ENCODE results near the gene CBFA2T3. TPM values are rescaled to one million over a fixed set of nuclear protein-coding genes. Genes with fewer than 3 reads are reported as not detected.

CBFA2T3 gene
- total and polyA plus RNA-seq, 2 of the 8 experiments (the other 6 are each of a cell fraction or from before 2014, with no cell fraction given) = 0.51 to 1.3 TPM

DNA sequence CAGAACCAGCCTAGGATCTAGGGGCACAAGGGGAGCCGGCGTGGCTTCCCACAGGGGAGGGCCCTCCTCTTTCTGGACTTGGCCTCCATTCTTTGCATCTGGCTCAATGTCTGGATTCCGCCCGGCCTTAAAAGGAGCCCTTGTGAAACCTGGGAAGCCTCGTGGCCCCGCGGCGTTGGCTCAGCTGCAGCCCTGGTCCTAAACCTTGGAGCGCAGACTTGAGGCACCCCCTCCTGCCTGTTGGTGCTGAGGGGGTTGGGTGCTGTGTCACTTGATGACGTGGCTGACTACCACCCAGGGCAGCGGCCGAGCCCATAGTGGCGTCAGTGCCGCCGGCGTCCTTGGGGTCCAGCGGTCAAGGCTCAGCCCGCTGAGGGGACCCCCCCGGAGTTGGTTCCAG is 115.6 kb downstream of the CBFA2T3 start:
- Histone ChIP-seq H3K23me2 (ENCODE audit: low read depth, low read length) (no peaks in the 10 kb centered on the region; the same call in 1 of the 2 replicates), H3K23ac (ENCODE audit: insufficient read length) (no peak overlapping the region), H3K79me2 (ENCODE audit: control insufficient read depth in 1 of 2, insufficient read depth in 2 of 2, low read length in 2 of 2) (peaks cover 0 to 12% of the 10 kb centered on the region in 2 experiments; a peak in 1 of 4 replicates), H3K79me1 (ENCODE audit: low read depth, low read length) (peaks cover 4% of the 10 kb centered on the region; the same call in 1 of the 2 replicates), H4K5ac (ENCODE audit: insufficient read length, low read depth, low read length) (no peak overlapping the region), H4K8ac (ENCODE audit: extremely low read depth, insufficient read depth, low read length) (no peak overlapping the region; the same call in 1 of the 2 replicates), H3K9ac (replicated peaks in 1 of 4; ENCODE audit: extremely low read depth in 1 of 4, low read depth in 3 of 4, low read length in 3 of 4) (no peak overlapping the region), H3K36me3 (ENCODE audit: control insufficient read depth in 2 of 4, insufficient read depth in 4 of 4, low read length in 3 of 4) (peaks cover 11 to 21% (median 15%) of the 10 kb centered on the region in 4 experiments), H3K18ac (ENCODE audit: extremely low read depth, low read length) (no peak overlapping the region), H3K9me3 (ENCODE audit: insufficient read depth in 2 of 2, low read depth in 1 of 2, low read length in 1 of 2) (no peaks in the 10 kb centered on the region), H2BK15ac (ENCODE audit: low read length) (no peak overlapping the region), H2BK12ac (ENCODE audit: low read depth, low read length) (no peak overlapping the region), H2BK20ac (ENCODE audit: low read length) (no peak overlapping the region), H4K91ac (replicated peaks; ENCODE audit: insufficient read length, low read length) (no peak overlapping the region), H3K4me2 (ENCODE audit: insufficient read depth in 1 of 2, low read depth in 2 of 2, low read length in 2 of 2) (no peak overlapping the region), H3K27ac (ENCODE audit: low read depth, low read length) (no peak overlapping the region), H3K27me3 (replicated peaks in 1 of 4; ENCODE audit: control insufficient read depth in 3 of 4, extremely low read depth in 1 of 4, insufficient read depth in 3 of 4, low read length in 3 of 4) (no peaks in the 10 kb centered on the region), H4K20me1 (replicated peaks in 1 of 2; ENCODE audit: control insufficient read depth in 1 of 2, insufficient read depth in 2 of 2, low read length in 2 of 2) (peaks cover 3 to 4% of the 10 kb centered on the region in 2 experiments), H3K14ac (ENCODE audit: insufficient read length) (no peak overlapping the region), H3K56ac (replicated peaks; ENCODE audit: insufficient read length, low read depth, low read length) (no peak overlapping the region), H3K4me1 (replicated peaks in 1 of 4; ENCODE audit: control insufficient read depth in 3 of 4, insufficient read depth in 4 of 4, low read length in 3 of 4) (no peaks in the 10 kb centered on the region; a peak in 1 of 7 replicates), H2AK5ac (ENCODE audit: low read depth, low read length) (no peak overlapping the region), H3K4ac (replicated peaks; ENCODE audit: insufficient read length, low read depth, low read length) (no peak overlapping the region), H2BK120ac (replicated peaks; ENCODE audit: low read depth, low read length) (no peak overlapping the region), H3K4me3 (ENCODE audit: extremely low read depth in 1 of 4, insufficient read depth in 2 of 4, low read depth in 3 of 4, low read length in 4 of 4) (no peak overlapping the region), H2AFZ (ENCODE audit: low read length) (no peak overlapping the region), H2BK5ac (ENCODE audit: low read depth, low read length) (no peak overlapping the region)
- no peak for FAIRE-seq
- no peak for DNase-seq (ENCODE audit: low read depth in 1 of 2, low spot score in 2 of 2)
- WGBS, 2 experiments (ENCODE audit: extremely low coverage in 1 of 2, insufficient coverage in 1 of 2, insufficient read length in 1 of 2, insufficient replicate concordance in 2 of 2, low coverage in 1 of 2, low lambda C conversion rate in 2 of 2, missing lambda C conversion rate in 1 of 2) = 92% methylated on average over 19 of the region's 19 CpGs; no CpG with 5 or more reads in 1 of the 2 experiments
- TF ChIP-seq PHF8 (conservative IDR thresholded peaks at IDR 0.05; ENCODE audit: low read depth, low read length) (no peak), BCL11A (IDR thresholded peaks at IDR 0.05; ENCODE audit: low read depth in 2 of 2, low read length in 2 of 2) (no peak), KDM5A (IDR thresholded peaks at IDR 0.05; ENCODE audit: low read length) (no peak), SIX5 (IDR thresholded peaks at IDR 0.05; ENCODE audit: low read depth, low read length) (no peak), TCF12 (IDR thresholded peaks at IDR 0.05; ENCODE audit: low read depth, low read length) (no peak), YY1 (IDR thresholded peaks at IDR 0.05; ENCODE audit: low read depth, low read length) (no peak), ASH2L (IDR thresholded peaks at IDR 0.05; ENCODE audit: low read length) (no peak), RAD21 (IDR thresholded peaks at IDR 0.05 in 1 of 2, conservative IDR thresholded peaks at IDR 0.05 in 1 of 2; ENCODE audit: low read depth in 2 of 2, low read length in 2 of 2) (no peak), POLR2AphosphoS5 (IDR thresholded peaks at IDR 0.05; ENCODE audit: low read depth, low read length) (no peak), SUZ12 (IDR thresholded peaks at IDR 0.05; ENCODE audit: low read length) (no peak)
- TF ChIP-seq, protein P1, sequence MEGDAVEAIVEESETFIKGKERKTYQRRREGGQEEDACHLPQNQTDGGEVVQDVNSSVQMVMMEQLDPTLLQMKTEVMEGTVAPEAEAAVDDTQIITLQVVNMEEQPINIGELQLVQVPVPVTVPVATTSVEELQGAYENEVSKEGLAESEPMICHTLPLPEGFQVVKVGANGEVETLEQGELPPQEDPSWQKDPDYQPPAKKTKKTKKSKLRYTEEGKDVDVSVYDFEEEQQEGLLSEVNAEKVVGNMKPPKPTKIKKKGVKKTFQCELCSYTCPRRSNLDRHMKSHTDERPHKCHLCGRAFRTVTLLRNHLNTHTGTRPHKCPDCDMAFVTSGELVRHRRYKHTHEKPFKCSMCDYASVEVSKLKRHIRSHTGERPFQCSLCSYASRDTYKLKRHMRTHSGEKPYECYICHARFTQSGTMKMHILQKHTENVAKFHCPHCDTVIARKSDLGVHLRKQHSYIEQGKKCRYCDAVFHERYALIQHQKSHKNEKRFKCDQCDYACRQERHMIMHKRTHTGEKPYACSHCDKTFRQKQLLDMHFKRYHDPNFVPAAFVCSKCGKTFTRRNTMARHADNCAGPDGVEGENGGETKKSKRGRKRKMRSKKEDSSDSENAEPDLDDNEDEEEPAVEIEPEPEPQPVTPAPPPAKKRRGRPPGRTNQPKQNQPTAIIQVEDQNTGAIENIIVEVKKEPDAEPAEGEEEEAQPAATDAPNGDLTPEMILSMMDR (IDR thresholded peaks at IDR 0.05; ENCODE audit: control extremely low read depth in 1 of 3, insufficient read depth in 1 of 3, low read depth in 1 of 3, low read length in 3 of 3) = no peak
- CTCF ChIA-PET (ENCODE audit: partially characterized antibody) = no interaction called here
- POLR2A ChIA-PET (ENCODE audit: partially characterized antibody) = interaction anchor here (2.0 kb wide), 1 partner anchor 12 kb away, joined by 4 read pairs; no protein-coding TSS in a partner anchor
